PC-3 (cell line): ENCODE measurements around the gene PFN2.

ENCODE experiments used
- CTCF ChIP-seq: fragments of 300-600 bp; sonication (generic); conservative IDR thresholded peaks from 2 replicates; pipeline ENCODE4 v1.5.1; 2017; ENCODE audit warnings: antibody characterized with exemption, low read depth, mild to moderate bottlenecking, low read length
- EZH2 ChIP-seq: fragments of 300-600 bp; sonication (generic); IDR thresholded peaks from one replicate; pipeline ENCODE4 v1.6.1; 2017; ENCODE audit warnings: antibody characterized with exemption, mild to moderate bottlenecking, low read length; ENCODE audit not compliant: unreplicated experiment
- EZH2phosphoT487 ChIP-seq: fragments of 300-600 bp; sonication (generic); IDR thresholded peaks from 2 replicates; pipeline ENCODE4 v1.6.1; 2018; ENCODE audit warnings: mild to moderate bottlenecking, antibody characterized with exemption, low read length, borderline replicate concordance

- TF ChIP-seq CTCF (no peak), EZH2 (no peak), EZH2phosphoT487 (no peak)
Observed at GRCh38 chr3:149968216-149968615, 2.5 kb downstream of the PFN2 start.
